HG02852 (cell line): ENCODE results near the gene ZNF37A.
"Not testable (repeated sequence)": the region's sequence is repeated elsewhere in the genome, so short reads cannot be mapped to it uniquely, and the experiment has no call there.

Experiments used
- ATAC-seq: cut with Tn5 transposase; IDR thresholded peaks from one replicate; pipeline ENCODE4 v1.9.1; 2021; ENCODE audit warnings: mild to moderate bottlenecking, moderate library complexity; ENCODE audit not compliant: unreplicated experiment

Gene ZNF37A

GRCh38 chr10:38147686-38148085 is 53.5 kb downstream of the ZNF37A start:
- ATAC-seq: no peak

DNA sequence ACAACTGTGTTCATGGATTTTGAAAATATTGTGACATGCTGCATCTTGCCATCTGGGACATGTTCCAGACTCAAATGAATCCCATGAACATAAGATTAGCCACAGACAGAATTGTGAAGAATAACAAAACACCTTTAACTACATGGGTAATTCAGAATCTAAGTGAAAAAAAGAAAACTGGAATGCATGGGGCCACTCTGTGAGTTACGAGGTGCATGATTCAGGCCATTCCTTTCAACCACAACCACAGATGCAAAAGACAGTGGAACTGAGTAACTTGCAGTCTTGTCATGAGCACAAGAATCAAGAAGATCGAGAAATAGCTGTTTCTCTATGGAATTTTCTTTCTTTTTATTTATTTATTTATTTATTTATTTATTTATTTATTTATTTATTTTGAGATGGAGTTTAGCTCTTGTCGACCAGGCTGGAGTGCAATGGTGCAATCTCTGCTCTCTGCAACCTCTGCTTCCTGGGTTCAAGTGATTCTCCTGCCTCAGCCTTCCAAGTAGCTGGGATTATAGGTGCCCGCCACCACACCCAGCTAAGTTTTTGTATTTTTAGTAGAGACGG is 56.8 kb downstream of the ZNF37A start:
- ATAC-seq: not testable (repeated sequence)

DNA sequence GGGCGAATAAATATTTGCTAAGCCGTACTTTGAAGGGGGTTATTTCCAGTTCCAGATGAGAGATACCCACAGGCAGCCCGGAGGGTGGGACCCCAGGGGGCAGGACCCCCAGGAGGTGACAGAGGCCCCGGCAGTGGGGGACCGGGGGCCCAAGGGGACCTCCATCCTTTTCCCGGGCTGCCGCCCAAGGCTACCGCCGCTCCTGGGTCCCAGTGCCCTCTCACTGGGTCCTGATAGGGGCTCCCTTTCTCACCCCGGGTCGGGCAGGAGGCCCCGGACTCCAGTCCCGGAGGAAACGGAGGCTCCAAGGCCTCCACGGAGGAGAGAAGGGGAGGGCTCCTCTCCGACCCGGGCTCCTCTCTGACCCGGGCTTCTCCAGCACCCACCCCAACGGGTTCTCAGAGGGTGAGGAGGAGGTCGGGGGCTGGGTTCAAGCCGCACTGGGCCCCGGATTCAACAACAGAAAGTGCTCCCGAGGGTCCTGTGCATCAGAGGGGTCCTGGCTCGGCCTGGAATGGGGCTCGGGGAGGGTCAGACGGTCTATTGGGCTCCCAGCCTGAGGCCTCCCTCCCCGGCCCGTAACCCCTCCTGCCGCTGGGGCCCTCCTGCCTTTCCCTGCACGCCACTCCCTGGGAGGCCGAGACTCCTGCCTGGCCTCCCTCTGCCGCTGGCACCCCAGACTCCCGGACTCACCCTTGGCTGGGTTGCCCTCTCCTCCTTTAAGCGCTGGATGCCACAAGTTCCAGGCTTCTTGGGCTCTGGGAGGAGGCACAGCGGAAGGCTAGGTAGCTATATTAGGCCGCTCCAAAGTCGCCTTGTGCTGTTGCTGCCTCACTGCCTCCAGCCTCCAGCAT is 62.5 kb downstream of the ZNF37A start:
- ATAC-seq: no peak

GRCh38 chr10:38157270-38157685 is 63.1 kb downstream of the ZNF37A start:
- ATAC-seq: no peak

DNA sequence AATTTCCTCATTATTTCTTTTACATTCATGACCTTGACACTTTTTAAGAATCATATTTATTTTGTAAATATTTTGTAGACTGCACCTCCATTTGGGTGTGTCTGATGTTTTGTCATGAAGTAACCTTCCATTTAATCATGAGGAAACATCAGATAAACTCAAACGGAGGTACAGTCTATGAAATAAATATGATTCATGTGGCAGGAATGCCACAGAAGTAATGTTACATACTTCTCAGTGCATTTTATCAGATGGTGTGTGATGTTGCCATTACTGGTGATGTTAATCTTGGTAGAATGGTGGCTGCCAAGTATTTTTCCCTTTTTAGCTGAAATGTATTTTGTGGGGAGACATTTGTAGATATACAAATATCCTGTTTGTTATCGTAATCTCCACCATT is 64.9 kb downstream of the ZNF37A start:
- no peak for ATAC-seq

GRCh38 chr10:38163617-38164016 is 69.5 kb downstream of the ZNF37A start:
- no peak for ATAC-seq

GRCh38 chr10:38174336-38174735 is 80.2 kb downstream of the ZNF37A start:
- no peak for ATAC-seq

DNA sequence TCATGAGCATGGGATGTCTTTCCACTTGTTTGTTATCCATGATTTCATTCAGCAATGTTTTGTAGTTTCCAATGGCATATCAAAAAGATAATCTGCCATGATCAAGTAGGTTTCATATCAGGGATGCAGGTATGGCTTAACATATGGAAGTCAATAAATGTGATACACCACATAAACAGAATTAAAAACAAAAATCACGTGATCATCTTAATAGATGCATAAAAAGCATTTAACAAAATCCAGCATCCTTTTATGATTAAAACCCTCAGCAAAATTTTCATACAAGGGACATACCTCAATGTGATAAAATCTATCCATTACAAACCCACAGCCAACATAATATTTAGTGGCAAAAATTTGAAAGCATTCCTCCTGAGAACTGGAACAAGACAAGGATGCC is 90.3 kb downstream of the ZNF37A start:
- ATAC-seq: no peak
